HG03558 (cell line): ENCODE data around the gene ZNF418.
"Not testable (repeated sequence)": the region's sequence is repeated elsewhere in the genome, so short reads cannot be mapped to it uniquely, and the experiment has no call there.

Experiments
- ATAC-seq: cut with Tn5 transposase; IDR thresholded peaks from one replicate; pipeline ENCODE4 v1.9.1; 2021; ENCODE audit warnings: moderate number of reproducible peaks; ENCODE audit not compliant: unreplicated experiment; ENCODE audit errors: extremely low read depth

The ZNF418 gene

DNA sequence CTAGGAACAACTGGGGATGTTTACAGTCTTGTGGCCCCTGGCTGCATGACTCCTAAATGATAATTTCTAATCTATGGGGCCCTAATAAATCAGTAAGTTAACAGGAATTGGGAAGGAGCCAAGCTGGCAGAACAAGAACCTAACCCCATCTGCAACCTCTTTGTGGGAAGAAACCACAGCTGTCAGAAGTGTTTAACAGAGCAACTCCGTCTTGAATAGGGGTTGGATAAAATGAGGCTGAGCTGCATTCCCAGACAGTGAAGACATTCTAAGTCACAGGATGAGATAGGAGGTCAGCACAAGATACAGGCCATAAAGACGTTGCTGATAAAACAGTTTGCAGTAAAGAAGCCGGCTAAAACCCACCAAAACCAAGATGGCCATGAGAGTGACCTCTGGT, 44.5 kb downstream of the ZNF418 start:
- ATAC-seq, result not testable (repeated sequence)

DNA sequence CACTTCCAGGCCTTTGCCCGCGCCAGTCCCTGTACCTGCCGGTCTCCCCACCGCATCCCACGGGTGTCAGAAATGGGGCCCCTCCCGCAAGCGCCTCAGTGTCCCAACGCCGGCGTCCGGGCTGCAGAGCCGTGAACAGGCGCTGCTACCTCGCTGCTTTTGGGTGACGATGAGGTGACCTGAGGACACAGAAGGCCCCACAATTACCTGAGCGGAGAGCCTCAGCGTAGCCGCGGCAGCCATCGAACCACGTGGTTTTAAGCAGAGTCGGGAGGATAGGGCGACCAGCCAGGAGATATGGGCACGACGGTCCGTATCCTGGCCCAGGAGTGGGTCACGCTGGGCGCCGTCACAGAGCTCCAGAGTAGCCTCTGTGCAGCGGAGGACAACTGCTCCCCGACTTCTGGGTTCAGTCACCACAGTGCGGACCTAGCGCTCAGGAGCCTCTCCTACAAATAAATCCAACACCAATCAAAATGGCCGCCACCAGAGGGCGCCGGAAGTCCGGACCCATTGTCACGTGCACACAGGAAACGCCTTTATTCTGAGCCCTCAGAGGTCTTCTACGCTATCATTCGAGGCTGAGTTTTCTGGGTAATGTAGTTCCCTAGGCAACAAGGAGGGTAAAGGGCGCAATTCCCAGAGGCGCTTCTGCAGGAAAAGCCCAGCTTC, 46.5 kb downstream of the ZNF418 start, which contains the start of gene ZNF814:
ZNF814 (minus strand) TSS at position 478 of the 672 bp plus-strand sequence; CDS start at position 243, 235 bp downstream.
- no peak for ATAC-seq

DNA sequence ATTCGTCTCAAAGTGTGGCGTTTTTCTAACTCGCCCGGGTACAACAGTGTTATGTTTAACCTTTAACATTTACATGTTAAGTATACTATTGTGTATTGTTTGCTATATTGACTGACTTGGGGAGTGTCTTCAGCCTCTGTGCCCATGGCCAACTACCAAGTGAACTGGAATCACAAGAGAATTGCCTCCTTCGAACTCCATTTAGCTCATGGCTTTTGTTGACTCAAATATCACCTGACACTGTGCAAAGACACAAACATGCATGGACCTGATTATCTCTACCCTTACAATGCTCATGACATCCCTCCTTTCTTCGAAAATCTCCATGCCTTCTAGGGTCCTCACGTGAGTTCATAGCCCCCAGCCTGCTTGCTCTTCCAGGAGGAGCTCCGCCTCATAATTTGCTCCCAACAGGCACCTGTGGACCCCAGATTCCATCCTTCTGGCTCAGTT, 47.1 kb downstream of the ZNF418 start:
- no peak for ATAC-seq

DNA sequence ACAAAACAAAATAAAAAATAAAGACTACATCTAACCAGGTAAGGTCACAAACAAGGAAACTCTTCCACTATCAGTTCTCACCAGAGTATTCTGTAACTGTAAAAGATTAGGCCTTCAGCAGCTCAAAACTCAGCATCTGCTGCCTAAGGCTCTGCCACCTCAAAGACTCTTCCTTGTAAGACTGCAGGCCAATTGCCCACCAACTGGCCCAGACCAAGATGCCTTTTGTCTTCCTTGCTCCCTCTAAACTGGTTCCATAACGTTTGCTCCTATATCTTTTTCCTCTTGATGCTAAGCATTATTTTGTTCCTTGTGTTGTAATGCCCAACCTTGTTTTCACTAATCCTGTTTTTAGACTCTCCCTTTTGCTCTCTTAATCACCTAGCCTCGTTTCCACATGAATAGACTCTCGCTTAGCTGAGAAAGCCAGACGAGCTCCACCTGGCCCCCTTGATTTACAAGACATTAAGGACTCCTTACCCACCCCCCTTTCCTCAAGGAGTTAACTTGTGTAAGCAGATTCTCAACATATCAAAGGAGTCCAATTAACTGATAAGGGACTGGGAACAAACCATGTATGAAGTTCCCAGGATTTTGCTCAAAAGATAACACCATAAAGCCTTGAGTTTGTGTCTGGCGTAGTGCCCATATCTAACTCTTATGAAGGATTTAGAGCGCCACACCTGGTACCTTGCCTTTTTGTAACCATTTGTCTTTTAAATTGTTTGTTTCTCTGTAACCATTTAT, 47.8 kb downstream of the ZNF418 start:
- no peak for ATAC-seq

DNA sequence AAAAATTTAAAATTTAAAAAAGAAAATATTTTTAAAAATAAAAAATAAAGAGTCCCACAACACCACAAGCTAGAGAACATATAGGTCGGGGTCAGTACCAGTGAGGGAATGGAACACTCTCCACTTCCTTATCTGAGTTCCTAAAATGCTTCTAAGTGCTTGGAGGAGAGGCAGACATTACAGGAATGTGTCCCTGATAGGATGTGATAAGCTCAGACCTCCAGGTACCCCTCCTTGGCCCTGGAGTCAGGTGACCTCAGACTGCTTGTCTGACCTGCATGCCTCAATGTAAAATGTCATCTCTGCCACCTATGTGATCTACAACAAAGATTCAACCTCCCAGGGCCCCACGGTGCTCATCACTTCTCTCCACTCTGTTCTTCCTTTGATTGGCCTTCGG, 49.2 kb downstream of the ZNF418 start:
- ATAC-seq, result no peak

DNA sequence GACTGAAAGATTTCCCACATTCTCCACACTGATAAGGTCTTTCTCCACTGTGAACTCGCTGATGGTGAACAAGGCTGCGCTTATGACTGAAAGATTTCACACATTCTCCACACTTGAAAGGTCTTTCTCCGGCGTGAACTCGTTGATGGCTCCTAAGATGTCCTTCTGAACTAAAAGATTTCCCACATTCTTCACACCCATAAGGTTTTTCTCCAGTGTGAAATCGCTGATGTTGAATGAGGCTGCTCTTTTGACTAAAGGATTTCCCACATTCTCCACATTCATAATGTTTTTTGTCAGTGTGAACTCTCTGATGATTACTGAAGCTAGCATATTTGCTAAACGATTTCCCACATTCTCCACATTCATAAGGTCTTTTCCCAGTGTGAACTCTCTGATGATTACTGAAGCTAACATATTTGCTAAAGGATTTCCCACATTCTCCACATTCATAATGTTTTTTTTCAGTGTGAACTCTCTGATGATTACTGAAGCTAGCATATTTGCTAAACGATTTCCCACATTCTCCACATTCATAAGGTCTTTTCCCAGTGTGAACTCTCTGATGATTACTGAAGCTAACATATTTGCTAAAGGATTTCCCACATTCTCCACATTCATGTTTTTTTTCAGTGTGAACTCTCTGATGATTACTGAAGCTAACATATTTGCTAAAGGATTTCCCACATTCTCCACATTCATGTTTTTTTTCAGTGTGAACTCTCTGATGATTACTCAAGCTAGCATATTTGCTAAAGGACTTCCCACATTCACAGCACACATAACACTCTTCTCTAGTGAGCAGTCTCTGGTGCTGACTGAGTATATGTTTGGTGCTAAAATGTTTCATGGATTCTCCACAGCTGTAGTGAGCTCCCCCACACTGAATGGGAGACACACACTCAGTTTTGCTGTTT, 61.1 kb downstream of the ZNF418 start:
- not testable (repeated sequence) for ATAC-seq

DNA sequence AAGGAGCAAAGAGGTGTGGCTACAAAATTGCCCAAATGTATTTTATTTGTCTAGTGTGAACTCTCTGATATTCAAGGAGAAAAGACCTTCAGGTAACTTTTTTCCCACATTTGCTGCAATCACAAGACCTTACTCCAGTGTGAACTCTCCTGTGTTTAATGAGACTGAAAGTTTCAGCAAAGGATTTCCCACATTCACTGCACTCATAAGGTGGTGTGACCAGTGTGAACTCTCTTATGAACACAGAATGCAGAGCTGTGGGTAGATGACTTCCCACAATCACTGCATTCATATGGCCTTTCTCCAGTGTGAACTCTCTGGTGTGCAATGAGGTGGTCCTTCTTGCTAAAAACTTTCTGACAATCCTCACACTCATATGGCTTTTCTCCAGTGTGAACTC, 62.8 kb downstream of the ZNF418 start:
- no peak for ATAC-seq
